Parathyroid adenoma (tissue), 2 donors: ENCODE results near the gene SPRN.

Experiments used
- H2AFZ ChIP-seq: fragments of 300-600 bp; sonication (generic); one replicate; pipeline ENCODE4 v1.7.0; 2017; ENCODE audit warnings: antibody characterized with exemption, mild to moderate bottlenecking
- H3K27ac ChIP-seq: fragments of 300-600 bp; sonication (generic); one replicate; pipeline ENCODE4 v1.7.0; 2017
- H3K27me3 ChIP-seq: fragments of 300-600 bp; sonication (generic); one replicate; pipeline ENCODE4 v1.7.0; 2017; ENCODE audit warnings: low read length; ENCODE audit not compliant: control insufficient read depth, insufficient read depth
- H3K36me3 ChIP-seq: fragments of 300-600 bp; sonication (generic); one replicate; pipeline ENCODE4 v1.7.0; 2017; ENCODE audit warnings: low read length; ENCODE audit not compliant: control insufficient read depth, insufficient read depth
- H3K4me1 ChIP-seq: fragments of 300-600 bp; sonication (generic); one replicate; pipeline ENCODE4 v1.7.0; 2017; ENCODE audit warnings: control low read depth
- H3K4me2 ChIP-seq: fragments of 300-600 bp; sonication (generic); one replicate; pipeline ENCODE4 v1.7.0; 2017; ENCODE audit warnings: low read length
- H3K4me3 ChIP-seq: fragments of 300-600 bp; sonication (generic); one replicate; pipeline ENCODE4 v1.7.0; 2017; ENCODE audit warnings: low read depth, low read length
- H3K79me2 ChIP-seq: fragments of 300-600 bp; sonication (generic); one replicate; pipeline ENCODE4 v1.7.0; 2017; ENCODE audit warnings: control low read depth
- H3K9ac ChIP-seq: fragments of 300-600 bp; sonication (generic); one replicate; pipeline ENCODE4 v1.7.0; 2017; ENCODE audit warnings: mild to moderate bottlenecking
- H3K9me3 ChIP-seq: fragments of 300-600 bp; sonication (generic); one replicate; pipeline ENCODE4 v1.7.0; 2017; ENCODE audit warnings: low read length; ENCODE audit not compliant: control insufficient read depth
- CTCF ChIP-seq: fragments of 300-600 bp; sonication (generic); IDR thresholded peaks from one replicate; pipeline ENCODE4 v1.7.0; 2017; ENCODE audit warnings: antibody characterized with exemption, mild to moderate bottlenecking
- donor health status: primary hyperparathyroidism.

The SPRN gene

DNA sequence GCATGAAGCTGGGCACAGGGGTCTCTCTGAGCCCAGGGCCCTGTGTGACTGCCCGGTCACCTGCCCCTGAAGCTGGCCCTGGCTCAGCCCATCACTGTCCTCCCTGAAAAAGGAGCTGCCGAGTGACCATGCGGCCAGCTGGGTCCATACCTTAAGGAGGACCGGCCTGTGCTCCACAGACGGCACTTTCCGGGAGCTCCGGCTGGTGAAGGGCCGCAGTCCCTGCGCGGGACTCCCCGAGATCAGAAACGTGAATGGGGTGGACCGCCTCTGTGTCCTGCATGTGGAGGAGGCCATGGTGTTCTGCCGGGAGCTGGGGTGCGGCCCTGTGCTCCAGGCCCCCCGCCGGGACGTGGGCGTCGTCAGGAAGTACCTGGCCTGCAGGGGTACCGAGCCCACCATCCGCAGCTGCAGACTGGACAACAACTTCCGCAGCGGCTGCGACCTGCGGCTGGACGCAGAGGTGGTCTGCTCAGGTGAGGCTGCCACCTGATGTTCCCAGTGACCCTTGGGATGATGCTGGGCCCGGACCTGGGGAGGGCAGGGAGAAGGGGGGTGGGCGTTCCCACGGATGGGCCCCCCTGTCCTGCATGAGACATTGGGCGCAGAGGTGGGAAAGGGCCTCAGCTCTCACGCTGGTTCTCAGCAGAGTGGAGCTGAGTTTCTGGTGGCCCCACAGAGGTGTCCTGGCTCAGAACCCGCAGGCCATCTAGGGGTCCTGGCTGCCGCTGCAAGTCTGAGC, 32.8 kb upstream of the SPRN start:
- no peaks in the 10 kb centered on the region for H3K79me2 ChIP-seq
- no peak overlapping the region for H3K27ac ChIP-seq
- H3K36me3 ChIP-seq, result no peaks in the 10 kb centered on the region
- no peak for TF ChIP-seq CTCF
- no peak overlapping the region for H3K4me3 ChIP-seq
- no peak overlapping the region for H2AFZ ChIP-seq
- no peak overlapping the region for H3K9ac ChIP-seq
- no peaks in the 10 kb centered on the region for H3K27me3 ChIP-seq
- no peaks in the 10 kb centered on the region for H3K4me1 ChIP-seq
- no peaks in the 10 kb centered on the region for H3K9me3 ChIP-seq
- no peak overlapping the region for H3K4me2 ChIP-seq

GRCh38 chr10:133456041-133456951, 31.9 kb upstream of the SPRN start:
- no peaks in the 10 kb centered on the region for H3K79me2 ChIP-seq
- no peaks in the 10 kb centered on the region for H3K36me3 ChIP-seq
- H3K4me3 ChIP-seq, result no peak overlapping the region
- no peaks in the 10 kb centered on the region for H3K9me3 ChIP-seq
- H3K4me2 ChIP-seq, result no peak overlapping the region
- no peaks in the 10 kb centered on the region for H3K4me1 ChIP-seq
- no peak overlapping the region for H3K27ac ChIP-seq
- no peak overlapping the region for H3K9ac ChIP-seq
- no peak overlapping the region for H2AFZ ChIP-seq
- H3K27me3 ChIP-seq, result no peaks in the 10 kb centered on the region
- no peak for TF ChIP-seq CTCF

DNA sequence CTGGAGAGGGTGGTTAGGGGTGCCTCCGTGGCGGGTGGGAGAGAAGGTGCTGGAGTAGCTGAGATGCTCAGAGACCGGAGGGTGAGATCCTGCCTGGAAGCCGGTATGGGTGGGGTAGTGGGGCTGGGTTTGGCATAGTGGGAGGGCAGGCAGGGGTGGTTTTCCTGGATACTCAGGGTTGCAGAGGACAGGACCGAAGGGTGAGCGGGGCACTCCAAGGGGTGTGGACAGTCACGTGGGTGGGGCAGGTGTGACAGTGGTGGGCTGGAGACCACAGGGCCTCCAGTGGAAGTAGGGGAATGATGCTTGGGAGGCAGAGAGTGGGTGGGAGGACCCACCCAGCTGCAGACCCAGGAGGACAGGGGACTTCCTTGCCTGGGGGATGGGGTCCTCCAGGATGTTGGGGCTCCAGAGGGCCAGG, 31.2 kb upstream of the SPRN start:
- no peak overlapping the region for H2AFZ ChIP-seq
- H3K9ac ChIP-seq, result no peak overlapping the region
- no peak overlapping the region for H3K4me3 ChIP-seq
- no peaks in the 10 kb centered on the region for H3K9me3 ChIP-seq
- no peak overlapping the region for H3K4me2 ChIP-seq
- TF ChIP-seq CTCF, result no peak
- H3K4me1 ChIP-seq, result no peaks in the 10 kb centered on the region
- H3K27ac ChIP-seq, result no peak overlapping the region
- H3K79me2 ChIP-seq, result no peaks in the 10 kb centered on the region
- H3K27me3 ChIP-seq, result no peaks in the 10 kb centered on the region
- no peaks in the 10 kb centered on the region for H3K36me3 ChIP-seq

- no peak overlapping the region for H3K9ac ChIP-seq
- no peaks in the 10 kb centered on the region for H3K36me3 ChIP-seq
- no peak for TF ChIP-seq CTCF
- no peak overlapping the region for H3K27ac ChIP-seq
- H3K9me3 ChIP-seq, result no peaks in the 10 kb centered on the region
- no peak overlapping the region for H3K4me2 ChIP-seq
- H3K27me3 ChIP-seq, result no peaks in the 10 kb centered on the region
- no peaks in the 10 kb centered on the region for H3K79me2 ChIP-seq
- H2AFZ ChIP-seq, result no peak overlapping the region
- H3K4me3 ChIP-seq, result no peak overlapping the region
- H3K4me1 ChIP-seq, result no peaks in the 10 kb centered on the region
These were observed 30.8 kb upstream of the SPRN start for GRCh38 chr10:133455196-133455595.
